ACHN (cell line): ENCODE data around the gene SRSF8.
A peak's percentile ranks its signal among the peaks of the same experiment; 100 is the strongest.
"Not testable (repeated sequence)": the region's sequence is repeated elsewhere in the genome, so short reads cannot be mapped to it uniquely, and the experiment has no call there.

Source experiments
- DNase-seq: peaks from one replicate; pipeline ENCODE4 v3.0.0-alpha.2; 2015
- in situ Hi-C: cut with HindIII; loops from 2 replicates; pipeline ENCODE4 v1.10.0; 2017; ENCODE audit warnings: low sequenced_read_pairs, low pct_ligation_motif_present, low pct_unique_long_range_greater_than_20kb

Gene SRSF8

DNA sequence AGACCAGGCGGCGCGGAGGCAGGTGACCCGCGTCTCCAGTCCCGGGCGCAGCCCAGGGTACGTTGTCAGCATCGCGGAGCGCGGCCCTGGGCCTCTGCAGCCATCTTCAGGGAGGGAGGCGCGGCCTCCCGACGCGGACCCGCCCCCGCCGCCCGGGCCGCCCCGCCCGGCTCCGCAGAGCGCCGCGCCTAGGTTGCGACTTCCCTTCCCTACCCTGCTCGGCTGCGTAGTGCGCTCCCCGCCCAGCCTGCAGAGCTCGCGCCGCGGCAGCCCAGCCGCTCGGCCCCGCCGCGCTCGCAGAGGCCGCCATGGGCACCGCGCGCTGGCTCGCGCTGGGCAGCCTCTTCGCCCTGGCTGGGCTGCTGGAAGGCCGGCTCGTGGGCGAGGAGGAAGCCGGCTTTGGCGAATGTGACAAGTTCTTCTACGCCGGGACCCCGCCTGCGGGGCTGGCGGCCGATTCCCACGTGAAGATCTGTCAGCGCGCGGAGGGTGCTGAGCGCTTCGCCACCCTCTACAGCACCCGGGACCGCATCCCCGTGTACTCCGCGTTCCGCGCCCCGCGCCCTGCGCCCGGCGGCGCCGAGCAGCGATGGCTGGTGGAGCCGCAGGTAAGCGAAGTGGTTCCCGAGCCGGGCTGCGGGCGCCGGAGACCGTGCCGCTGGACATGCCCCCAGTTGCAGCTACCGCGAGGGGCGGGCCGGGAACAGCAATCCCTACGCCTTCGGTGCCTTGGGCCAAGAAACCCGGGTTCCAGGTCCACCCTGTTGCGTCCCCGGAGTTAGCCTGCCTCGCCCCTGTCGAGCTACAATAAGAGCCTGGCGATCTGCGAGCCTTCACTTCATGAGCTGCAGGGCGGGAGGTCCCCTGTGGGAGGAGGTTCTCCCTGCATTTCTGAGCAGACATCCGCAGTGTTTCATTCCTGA, 23.2 kb downstream of the SRSF8 start, which contains the start of gene ENDOD1:
TSS of gene ENDOD1 (plus strand) at position 227 of the 923 bp plus-strand sequence. CDS start at position 309, 82 bp downstream.
- in situ Hi-C loops = no loop called here
- DNase-seq = peak; percentile 80

DNA sequence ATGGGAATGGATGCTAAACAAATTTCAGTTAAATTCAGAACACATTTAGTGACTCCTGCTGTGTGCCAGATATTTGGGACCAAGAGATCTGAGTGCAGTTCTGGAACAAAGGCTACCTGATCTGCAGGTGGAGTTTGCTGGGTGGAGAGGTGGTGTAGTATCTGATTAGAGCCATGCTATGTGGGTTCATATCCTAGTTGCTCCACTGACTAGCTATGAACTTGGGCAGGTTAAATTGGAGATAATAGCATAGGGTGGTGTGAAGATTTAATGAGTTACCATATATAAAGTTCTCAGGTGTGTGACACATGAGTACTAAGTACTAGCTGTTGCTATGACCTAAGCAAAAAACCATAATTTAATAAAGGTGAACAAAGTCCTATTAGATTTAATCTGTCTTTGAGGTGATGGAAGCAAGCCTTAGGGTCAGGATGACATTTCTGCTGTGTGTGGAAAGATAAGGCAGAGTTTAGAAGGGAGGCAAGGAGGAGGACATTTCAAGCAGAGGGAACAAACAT, 25.0 kb downstream of the SRSF8 start:
- in situ Hi-C loops = no loop called here
- no peak for DNase-seq

DNA sequence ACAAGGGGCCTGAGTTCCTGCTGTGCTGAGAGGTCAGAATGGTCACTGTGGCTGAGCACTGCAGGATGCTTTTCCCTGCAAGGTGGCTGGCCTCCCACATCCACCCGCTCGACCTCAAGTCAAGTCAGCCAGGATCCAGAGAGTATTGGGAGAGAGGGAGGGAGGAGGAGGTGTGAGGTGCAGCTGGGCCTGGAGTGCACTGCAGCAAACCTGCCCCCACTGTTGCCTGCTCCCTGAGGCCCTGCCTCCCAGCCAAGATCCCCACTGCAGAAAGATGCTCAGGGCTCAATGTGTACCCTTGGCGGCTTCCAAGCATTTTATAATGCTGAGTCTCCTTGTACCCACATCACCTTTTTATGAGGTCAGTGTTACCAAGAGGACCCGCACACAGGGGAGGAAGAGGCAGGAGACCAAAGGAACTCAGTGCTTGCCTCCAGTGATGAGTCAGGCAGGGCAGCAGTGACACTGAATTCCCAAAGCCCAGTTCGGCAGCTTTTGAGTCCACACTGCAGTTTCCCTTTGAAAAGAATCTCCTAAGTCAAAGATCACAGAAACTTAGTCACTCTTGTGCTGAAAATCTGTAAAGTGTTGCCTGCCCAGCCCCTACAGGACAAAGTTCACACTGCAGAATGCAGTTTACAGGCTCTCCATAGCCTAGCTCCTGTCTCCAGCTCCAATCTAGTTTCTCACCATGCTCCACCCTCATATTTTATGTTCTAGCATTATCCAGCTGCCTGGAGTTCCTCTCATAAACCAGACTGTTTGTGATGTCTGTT, 26.0 kb downstream of the SRSF8 start:
- in situ Hi-C loops = no loop called here
- peak; percentile 59 for DNase-seq

DNA sequence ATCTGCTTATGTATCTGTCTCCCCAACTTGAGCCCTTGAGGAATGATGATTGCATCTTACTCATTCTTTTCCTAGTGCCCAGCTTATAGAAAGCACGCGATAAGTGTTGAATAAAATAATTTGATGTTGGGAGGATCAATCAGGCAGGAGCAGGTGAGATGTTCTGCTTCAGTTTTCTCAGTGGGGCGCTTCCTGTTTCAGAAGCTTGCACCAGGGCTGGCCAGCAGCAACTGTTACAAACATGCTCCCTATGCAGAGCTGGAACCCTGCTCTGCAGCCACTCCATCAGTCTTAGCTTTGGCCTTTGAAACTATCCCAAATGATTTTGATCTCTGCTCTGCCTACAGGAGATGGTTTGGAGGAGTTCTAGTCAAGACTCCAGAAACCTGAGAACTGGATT, 26.8 kb downstream of the SRSF8 start:
- in situ Hi-C loops = no loop called here
- no peak for DNase-seq

DNA sequence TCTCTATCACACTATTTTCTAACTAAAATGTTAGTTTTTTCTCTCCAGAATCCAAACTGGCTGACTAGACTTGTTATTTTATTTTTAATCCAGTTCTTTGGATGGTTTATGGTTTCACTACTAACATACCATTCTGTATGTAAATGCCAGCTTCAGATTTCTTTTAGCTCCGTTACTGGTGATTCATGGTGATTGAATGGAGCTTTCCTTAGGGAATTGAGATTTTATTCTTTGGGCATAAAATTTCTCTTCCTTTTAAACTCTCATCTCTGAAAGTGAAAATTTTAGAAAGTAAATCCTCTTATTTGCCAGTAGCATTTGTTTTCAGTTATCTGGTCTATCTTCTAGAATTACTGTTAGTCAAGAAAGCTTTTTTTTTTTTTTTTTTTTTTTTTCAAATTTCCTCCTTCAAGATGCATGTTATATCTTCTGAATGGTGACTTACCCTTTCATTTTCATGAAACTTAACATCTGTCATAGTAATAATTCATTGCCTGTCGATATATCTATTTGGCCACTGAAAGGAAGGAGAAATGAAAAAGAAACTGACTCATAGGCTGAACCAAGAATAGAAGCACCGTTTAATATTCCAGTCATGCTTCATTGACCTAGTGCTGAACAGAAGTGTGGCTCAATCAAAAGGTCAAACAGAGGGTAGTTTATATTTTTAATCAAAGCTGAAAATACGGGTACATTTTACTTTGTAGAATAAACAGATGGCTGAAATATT, 29.3 kb downstream of the SRSF8 start:
- in situ Hi-C loops = no loop called here
- DNase-seq = peak; percentile 13

DNA sequence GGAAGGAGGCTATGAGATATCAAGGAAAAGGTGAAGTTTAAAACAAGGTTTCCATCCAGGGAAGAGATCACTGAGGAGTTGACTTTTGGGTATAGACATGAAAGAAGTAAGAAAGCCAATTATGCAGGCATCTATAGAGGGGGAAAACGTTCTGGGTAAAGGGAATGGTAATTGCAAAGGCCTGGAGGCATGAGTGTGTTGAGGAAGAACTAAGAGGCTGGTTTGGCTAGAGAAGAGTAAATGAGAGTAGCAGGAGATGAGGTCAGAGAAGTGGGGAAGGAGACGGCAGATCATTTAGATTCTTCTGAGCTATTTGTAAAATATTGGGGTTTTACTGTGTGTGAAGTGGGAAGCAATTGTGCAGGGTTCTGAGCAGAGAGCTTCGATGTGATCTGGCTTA, 30.5 kb downstream of the SRSF8 start:
- no peak for DNase-seq
- in situ Hi-C loops = no loop called here

DNA sequence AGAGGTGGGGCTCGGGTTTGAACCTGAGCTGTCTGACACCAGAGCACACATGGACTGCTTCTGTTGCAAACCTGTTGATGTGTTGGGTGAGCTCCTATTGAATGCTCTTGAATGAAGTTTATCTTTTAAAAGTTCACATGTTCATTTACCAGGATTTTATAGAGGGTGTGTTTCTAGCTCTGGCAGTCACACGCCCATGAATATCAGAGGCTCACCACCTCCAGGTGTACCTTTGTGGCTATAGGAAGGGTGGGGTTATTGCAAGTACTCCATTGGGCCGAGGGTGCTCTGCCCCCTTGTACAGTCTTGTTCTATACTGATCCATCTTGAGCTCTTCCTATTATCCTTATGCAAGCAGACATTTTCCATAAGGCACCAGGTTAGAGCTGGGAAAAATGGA, 32.1 kb downstream of the SRSF8 start:
- no peak for DNase-seq
- in situ Hi-C loops = no loop called here

DNA sequence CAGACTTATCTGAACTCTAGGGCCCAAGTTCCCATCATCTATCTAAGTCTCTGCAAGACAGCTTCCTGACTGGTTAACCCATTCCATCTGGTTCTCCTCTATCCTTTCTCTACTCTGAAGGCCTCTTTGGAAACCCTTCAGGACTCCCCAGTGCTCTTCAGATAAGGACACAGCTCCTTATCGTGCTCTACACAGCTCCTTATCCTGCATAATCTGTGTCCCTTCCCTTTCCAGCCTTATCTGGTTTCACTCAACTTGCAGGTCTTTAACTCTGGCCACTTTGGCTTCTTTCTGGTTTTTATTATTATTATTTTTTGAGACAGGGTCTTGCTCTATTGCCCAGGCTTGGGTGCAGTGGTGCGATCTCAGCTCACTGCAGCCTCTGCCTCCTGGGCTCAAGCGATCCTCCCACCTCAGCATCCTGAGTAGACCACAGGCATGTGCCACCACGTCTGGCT, 33.5 kb downstream of the SRSF8 start:
- in situ Hi-C loops = no loop called here
- no peak for DNase-seq

DNA sequence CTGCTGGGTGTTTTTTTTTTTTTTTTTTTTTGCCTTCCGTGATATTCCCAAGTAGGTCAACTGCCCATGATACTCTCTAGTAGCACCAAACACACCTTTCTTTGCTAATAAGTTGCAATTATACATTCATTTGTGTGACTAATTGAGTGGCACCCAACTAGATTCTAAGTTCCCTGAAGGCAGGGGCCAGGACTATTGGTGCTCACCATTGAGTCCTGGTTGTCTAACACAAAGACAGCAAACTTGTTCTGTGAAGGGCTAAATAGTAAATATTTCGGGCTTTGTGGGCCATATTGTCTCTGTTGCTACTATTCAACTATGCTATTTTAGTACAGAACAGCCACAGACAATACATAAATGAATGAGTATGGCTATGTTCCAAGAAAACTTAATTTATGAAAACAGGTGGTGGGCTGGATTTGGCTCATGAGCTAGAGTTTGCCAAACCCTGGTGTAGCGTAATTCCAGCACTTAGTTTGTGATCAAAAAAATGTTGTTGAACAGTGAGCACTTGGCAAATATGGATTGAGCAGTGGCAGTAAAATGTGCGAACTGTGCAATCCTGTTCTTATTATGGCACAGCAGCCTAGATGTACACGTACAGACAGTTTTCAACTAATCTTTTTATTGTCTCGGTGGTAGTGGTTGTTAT, 34.3 kb downstream of the SRSF8 start:
- in situ Hi-C loops = no loop called here
- DNase-seq = no peak

DNA sequence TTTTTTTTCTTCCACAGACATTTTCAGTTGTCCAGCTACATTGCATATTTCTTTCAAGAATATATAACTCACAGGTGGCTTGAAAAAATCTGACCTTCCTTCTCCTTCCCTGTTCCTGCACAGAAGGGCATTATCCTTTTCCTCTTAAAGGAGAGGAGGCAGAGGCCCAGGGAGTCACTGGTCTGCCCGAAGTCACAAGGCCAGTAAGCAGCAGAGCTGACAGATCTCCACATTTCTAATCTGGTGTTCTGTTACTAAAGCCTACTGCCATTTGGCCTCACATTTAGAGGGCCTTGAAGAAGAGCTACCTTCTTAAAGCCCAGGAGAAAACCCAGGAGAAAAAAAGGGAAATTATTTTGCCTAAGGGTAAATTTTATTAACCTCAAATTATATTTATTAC, 35.2 kb downstream of the SRSF8 start:
- no peak for DNase-seq
- in situ Hi-C loops = no loop called here

DNA sequence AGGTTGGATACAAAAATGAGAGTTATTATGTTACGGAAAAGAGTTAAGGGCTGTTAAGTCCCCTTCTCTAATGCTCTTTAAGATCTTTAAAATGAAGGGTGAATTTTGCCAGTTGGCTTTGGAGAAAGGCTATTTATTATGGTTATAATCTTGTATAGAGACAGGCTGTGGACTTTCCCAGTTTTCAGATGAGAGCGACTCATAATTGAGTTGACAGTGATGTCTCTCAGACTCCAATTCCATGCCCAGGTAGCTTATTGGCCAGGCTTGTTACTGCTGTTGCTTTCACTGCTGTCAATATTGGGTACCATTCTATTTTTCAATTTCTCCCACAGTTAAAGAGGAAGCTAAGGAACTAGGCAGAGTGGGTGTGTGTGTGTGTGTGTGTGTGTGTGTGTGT, 36.0 kb downstream of the SRSF8 start:
- DNase-seq = no peak
- in situ Hi-C loops = no loop called here

DNA sequence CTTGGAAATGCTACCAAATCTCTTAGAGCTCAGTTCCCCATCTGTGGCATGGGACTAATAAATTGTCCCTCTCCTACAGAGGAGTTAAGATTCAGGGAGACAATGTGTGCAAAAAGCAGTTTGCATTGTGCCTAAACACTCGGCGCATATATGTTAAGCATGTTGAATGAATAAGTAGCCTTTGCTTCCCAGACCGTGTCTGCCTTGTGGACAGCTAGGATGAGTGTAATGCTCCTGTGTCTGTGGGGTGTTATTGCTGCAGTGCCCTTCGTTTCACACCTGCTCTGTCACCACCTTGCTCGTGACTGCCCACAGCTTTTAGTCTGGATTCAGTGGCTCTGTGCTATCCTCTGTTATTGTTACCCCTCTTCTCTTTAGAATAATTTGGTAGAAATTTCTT, 37.0 kb downstream of the SRSF8 start:
- DNase-seq = no peak
- in situ Hi-C loops = no loop called here

DNA sequence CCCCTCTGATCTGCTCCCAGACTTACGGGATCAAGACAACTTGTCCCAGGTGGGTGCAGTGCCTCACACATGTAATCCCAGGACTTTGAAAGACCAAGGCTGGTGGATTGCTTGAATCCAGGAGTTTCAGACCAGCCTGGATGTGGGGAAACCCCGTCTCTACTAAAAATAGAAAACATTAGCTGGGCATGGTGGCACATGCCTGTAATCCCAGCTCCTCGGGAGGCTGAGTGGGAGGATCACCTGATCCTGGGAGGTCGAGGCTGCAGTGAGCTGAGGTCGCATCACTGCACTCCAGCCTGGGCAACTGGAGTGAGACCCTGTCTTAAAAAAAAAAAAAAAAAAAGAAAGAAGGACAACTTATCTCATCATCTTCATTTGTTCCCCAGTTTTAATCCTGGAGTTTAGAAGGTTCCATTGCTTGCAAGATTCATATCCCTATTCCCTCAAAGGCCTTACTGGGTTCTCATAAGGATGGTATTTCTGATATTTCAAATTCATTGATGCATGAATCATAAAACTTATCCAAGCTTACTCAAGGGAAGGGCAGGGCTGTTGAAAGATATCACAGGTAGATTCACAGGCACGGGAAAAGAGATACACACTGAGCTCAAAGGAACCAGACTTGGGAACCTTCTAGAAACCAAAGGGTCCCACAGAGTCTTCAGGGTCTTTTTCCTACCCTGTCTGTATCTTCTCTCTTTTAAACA, 37.6 kb downstream of the SRSF8 start:
- DNase-seq = no peak
- in situ Hi-C loops = no loop called here

DNA sequence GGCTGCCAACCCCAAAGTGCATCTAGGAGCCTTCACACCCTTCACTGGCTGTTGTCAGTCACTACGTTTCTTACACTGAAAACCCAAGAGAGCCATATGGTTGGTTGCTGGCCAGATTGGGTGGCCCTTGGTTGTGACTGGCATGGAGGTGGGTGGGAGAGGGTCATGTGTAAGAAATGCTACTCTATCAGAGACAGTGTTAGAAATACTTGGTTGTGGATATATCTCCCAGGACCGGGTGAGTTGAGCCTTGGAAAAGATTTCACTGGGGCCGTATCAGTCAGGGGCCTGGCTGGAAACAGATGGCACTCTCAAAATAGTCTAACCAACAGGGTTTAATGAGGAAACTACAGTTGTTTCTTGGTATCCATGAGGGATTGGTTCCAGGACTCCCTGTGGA, 38.1 kb downstream of the SRSF8 start:
- in situ Hi-C loops = no loop called here
- DNase-seq = no peak

DNA sequence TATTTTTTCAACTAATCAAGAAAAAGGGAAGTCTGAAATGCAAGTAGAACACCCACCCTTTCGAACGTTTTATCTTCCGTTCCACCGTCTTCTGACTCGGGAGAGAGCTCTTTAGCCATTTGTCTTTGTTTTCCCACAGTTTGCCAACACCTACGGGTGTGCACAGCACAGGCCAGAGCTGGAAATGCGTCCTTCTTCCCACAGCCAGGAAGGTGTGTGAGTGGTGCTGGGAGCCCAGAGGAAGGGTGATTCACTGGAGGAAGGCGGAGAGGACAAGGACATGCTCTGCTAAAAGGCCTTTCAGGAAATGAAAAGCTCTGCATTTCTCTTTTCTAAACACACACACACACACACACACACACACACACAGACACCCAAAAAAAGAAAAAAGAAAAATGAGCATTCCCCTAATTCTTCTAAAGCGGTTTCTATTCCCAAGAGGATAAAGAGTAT, 41.5 kb downstream of the SRSF8 start:
- DNase-seq = no peak
- in situ Hi-C loops = no loop called here

DNA sequence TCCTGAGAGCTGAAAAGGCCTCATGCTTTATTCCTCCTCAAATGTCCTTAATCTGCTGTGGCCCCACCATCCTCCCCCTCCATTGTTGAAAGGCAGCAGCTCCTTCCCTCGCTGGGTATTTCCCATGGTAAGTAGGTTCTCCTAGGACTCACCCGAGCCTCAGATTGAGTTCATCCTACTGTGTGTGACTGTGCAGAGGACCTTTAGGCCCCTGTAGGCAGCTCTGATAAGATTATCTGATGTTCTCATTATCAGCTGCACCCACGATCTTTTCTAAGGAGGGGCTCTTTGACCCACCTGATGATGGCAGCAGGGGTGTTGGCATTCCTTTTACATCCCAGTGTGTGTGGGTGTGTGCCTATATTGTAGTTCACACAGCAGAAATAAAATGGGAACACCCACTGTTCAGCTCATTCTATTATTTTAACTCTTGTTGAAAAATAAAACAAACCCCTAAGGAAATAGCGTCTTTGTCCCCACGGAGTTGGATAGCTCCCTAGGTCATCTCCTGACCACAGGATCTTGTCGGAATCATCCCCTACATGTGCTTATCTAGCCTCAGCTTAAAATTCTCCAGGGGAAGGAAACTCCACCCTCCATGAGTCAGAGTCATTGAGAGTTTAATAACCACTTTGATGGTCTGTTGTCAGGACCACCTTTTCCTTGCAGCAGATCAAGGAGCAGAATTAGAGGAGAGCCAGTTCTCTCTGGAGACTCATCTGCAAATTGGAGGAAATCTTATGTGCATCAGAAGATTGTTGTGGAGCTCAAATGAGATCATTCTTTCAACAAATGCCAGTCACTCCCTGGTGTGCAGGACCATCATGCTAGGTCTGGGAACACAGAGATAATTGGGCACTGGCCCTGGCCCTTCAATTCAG, 42.2 kb downstream of the SRSF8 start:
- in situ Hi-C loops = no loop called here
- DNase-seq = no peak

DNA sequence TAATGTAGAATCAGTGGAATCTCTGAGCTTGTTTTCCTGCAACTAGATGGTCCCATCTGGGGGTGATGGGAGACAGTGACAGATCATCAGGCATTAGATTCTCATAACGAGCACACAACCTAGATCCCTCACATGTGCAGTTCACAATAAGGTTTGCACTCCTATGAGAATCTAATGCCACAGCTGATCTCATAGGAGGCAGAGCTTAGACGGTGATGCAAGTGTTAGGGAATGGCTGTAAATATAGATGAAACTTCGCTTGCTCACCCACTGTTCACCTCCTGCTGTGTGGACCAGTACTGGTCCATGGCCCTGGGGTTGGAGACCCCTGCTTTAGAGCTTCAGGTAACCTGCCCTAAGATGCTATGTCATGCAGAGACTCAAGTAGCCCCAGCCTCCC, 44.8 kb downstream of the SRSF8 start:
- in situ Hi-C loops, DNase-seq: not testable (repeated sequence)
